GM19468 (cell line): ENCODE measurements around the gene MYRF.

ENCODE experiments used
- ATAC-seq: cut with Tn5 transposase; IDR thresholded peaks from one replicate; pipeline ENCODE4 v1.9.1; 2021; ENCODE audit warnings: mild to moderate bottlenecking, moderate library complexity, moderate number of reproducible peaks; ENCODE audit not compliant: unreplicated experiment; ENCODE audit errors: extremely low read depth

The MYRF gene

DNA sequence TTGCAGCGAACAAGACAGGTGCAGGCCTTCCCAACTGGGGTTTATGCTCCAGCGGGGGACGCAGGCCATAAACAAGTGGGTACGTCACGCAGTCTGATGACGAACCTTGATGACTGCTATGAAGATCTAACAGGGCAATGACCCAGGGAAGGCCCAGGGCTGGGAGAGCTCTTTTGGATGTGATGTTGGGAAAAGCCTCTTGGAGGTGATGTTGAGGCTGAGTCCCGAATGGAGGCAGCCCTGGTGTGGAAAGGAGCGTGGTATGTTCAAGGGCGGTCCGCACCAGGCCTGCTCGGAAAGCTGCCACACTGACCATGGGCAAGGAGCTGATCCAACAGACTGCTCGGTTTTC is 81.5 kb downstream of the MYRF start:
- no peak for ATAC-seq

DNA sequence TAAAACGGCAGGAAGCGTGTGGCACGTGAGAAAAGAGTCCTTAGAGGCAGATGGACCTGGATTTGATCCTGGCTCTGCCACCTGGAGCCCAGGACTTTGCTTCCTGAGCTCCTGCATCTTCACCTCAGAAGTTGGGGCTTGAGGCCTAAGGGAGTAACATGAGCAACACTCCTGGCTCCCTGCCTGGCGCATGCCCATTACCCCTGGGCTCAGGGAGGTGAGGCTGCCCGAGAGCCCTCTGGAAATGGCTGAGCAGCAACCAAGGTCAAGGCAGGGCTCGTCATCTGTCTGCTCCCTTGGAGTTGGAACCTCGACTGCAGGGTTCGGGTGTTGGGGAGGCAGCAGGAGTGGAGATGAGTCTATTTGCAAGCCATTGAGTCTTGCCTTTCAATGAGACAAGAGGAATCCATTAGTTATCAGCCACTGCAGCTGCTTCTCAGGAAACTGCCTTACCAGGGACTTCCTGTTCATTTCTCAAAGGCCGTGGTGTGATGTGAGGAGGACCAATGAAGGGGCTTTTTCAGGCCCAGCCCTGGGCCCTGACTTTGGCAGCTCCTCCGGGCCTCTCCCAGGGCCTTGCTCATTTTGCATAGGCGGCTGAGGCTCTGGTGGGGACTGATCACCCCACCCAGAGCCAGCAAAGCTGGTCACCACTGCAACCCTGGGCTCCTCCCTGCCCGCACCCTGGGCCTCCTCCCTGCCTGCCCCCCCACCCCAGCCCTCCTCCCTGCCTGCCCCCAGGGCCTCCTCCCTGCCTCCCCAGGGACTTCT is 82.0 kb downstream of the MYRF start:
- ATAC-seq: peak; percentile 80

DNA sequence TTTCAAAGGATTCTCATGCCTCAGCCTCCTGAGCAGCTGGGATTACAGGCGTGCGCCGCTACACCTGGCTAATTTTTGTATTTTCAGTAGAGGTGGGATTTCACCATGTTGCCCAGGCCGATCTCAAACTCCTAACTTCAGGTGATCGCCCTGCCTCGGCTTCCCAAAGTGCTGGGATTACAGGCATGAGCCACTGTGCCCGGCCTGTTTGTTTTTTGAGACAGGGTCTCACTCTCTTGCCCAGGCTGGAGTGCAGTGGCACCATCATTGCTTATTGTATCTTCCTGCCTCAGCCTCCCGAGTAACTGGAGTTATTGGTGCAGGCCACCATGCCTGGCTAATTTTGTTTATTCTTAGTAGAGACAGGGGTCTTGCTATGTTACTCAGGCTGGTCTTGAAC is 83.8 kb downstream of the MYRF start:
- no peak for ATAC-seq

DNA sequence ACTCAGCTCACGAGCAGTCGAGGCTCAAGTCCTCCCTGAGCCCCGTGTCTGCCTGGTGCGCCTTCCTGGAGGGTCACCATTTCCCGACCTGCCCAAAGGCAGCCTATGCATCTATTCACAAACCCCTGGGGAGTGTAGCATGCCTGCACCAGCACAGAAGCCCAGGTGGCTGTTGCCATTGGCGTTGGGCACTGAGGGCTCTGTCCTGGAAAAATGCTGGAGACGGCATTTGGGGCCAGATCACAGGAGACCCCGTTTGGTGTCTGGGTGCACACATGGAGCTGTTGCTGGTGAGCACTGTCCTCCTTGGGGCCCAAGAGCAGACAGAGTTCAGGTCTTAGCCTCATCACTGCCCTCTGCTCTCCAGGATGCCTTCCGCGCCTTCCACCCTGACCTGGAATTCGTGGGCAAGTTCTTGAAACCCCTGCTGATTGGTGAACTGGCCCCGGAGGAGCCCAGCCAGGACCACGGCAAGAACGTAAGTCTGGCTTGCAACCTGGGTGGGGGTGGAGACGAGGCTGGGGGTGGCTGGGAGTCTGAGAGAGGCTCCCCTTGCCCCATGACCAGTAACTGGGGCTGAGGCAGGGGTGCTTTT is 85.1 kb downstream of the MYRF start:
- no peak for ATAC-seq
